GM04504 (cell line): ENCODE measurements around the gene CALML5.

Experiments
- DNase-seq: peaks from one replicate; pipeline ENCODE4 v3.0.0-alpha.2; 2012; ENCODE audit warnings: low read depth

The CALML5 gene

DNA sequence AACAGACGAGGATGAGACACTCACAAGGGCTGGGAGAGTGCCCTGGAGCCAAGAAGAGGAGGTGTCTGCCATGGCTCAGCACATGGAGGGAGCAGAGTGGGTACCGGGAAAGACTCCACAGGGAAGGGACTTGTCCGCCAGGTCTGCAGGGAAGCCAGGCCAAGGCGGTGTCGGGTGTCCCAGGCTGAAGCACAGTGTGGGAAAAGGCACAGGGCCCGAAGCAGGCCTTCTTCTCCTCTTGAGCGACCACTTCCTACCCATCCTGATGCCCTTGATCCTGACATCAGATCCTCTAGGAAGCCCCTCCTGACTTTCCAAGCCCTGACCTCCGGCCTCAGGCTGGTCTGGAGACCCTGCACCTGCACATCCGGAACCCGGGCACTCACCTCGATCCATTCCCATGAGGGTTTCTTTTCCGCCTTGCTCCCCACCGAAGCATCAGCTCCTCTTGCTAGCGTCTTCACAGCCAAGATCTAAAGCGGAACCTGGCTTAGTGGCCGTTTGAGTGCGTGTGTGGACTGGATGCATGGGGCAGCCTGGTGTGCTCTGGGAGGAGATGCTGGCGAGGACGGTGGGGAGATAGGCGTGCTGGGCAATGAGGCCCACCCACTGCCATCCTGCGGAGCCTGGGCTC lies 33.8 kb upstream of the CALML5 start:
- no peak for DNase-seq

- no peak for DNase-seq
Observed at GRCh38 chr10:5532618-5533097, 33.3 kb upstream of the CALML5 start.

DNA sequence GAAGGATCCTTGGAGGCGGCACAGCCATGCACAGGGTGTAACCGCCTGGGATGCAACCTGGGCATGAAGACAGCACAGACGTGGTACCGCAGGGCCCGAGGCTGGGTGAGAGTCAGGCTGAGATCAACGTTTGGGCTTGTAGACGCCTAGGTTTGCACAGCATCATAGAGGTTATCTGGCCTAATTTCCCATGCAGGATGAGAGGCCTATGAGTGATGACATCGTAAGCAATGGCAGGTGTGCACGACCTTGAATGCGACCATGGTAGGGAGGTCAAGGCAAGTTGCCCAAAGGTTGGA lies 32.9 kb upstream of the CALML5 start:
- DNase-seq: no peak

- DNase-seq: no peak
Observed at GRCh38 chr10:5531558-5532306, 32.4 kb upstream of the CALML5 start.

DNA sequence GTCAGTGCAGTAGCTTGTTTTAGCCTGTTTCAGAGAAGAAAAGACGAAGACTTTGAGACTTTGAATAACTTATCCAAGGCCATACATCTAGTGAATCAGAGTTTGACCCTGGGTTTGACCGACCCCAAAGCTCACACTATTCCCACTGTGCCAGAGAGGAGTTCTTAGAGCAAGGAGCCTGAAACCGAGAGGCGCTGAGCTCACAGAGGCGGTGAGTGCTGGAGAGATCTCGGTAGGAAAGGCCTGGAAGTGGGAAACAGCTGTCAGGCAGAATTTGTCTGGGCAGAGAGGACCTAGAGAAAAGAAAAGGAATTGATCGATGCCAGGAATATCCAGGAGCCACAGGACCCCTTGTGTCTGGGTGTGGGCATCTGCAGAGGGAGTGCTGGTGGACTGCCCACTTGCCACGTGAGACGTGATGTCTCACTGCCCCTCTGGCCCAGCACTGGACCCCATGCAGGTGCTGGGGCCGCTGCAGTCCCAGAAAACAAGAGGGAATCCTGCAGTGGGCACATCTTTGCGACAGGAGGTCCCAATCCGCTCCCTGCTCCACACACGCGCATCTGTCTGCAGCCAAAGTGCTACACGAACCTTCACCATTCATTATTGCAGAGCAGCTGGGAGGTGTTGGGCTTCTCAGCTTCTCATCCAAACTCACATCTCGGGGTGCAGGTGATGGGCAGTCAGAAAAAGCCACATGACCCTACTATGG lies 31.6 kb upstream of the CALML5 start:
- no peak for DNase-seq

DNA sequence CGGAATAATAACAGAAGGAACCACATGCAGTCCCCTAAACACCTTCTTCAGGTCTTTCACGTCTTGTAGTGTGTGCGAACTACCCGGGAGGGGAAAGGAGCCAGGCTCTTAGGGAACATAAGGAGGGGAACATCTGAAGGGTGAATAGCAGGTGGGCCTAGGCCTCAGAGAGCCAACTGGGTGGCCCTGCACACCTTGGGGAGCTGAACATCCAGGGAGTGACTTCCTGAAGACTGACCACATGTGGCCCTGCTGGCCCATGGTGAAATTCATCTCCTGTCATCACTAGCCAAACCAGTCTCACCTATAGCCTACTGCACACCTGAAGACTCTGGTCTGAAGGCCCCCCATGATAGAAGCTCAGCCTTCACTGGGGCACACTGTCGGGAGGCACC lies 31.0 kb upstream of the CALML5 start:
- no peak for DNase-seq

- no peak for DNase-seq
Observed at GRCh38 chr10:5529702-5530411, 30.5 kb upstream of the CALML5 start.

DNA sequence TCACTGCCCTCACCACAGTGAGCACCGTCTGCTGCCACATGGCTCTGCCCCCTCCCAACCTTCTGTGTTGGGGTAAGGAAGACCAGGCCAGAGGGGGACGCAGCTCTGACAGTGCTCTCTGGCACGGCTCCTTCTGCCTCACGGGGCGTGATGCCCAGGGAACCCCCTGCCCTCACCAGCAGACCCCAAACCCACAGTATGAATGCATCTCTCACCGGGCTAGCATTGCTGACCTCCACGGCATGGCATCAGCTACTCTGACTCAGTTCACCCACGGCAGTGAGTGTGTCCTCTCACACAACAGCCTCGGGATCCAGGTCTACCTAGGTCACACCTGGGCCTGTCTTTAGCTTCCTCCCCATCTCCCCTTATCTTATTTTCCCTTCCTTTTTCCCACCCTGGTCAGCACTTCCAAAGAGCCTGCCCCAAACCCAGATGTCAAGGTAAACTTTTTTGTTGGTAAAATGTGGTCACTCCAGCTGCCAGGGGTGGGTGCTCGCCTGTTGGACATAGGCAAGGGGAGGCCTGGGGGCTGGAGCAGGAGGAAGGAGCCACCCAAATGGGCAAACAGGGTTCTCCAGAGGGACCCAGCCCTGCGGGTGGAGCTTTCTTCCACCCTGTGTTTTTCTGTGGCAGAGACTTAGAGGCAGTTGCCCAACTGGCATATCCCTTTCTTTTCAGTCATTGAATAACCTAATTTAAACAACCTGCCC lies 29.8 kb upstream of the CALML5 start:
- DNase-seq: no peak

- DNase-seq: no peak
Observed at GRCh38 chr10:5527332-5528200, 28.2 kb upstream of the CALML5 start.

GRCh38 chr10:5526691-5527331 lies 27.4 kb upstream of the CALML5 start:
- no peak for DNase-seq

- no peak for DNase-seq
Observed at GRCh38 chr10:5525561-5526341, 26.4 kb upstream of the CALML5 start.

DNA sequence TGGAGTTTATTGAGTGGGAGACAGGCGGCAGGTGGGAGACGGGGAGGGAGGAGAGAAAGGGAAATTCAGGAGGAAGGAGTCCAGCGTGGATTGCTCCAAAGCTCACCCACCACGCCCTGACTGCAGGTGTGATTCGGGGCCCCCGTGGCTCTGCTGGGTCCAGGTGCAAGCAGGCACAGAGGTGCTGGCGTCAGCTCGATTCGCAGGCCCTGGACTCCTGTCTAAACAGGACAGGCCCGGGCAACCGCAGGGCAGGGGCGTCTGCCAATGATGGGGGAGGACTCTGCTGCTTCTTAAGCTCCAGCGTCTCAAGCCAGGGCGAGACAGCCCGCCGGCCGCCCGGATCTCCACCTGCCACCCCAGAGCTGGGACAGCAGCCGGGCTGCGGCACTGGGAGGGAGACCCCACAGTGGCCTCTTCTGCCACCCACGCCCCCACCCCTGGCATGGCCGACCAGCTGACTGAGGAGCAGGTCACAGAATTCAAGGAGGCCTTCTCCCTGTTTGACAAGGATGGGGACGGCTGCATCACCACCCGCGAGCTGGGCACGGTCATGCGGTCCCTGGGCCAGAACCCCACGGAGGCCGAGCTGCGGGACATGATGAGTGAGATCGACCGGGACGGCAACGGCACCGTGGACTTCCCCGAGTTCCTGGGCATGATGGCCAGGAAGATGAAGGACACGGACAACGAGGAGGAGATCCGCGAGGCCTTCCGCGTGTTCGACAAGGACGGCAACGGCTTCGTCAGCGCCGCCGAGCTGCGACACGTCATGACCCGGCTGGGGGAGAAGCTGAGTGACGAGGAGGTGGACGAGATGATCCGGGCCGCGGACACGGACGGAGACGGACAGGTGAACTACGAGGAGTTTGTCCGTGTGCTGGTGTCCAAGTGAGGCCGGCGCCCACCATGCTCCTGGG lies 25.5 kb upstream of the CALML5 start, which contains the start of gene CALML3:
Gene CALML3 (plus strand): TSS at position 321 of the 920 bp plus-strand sequence. CDS start 125 bp downstream, at position 446.
- no peak for DNase-seq

DNA sequence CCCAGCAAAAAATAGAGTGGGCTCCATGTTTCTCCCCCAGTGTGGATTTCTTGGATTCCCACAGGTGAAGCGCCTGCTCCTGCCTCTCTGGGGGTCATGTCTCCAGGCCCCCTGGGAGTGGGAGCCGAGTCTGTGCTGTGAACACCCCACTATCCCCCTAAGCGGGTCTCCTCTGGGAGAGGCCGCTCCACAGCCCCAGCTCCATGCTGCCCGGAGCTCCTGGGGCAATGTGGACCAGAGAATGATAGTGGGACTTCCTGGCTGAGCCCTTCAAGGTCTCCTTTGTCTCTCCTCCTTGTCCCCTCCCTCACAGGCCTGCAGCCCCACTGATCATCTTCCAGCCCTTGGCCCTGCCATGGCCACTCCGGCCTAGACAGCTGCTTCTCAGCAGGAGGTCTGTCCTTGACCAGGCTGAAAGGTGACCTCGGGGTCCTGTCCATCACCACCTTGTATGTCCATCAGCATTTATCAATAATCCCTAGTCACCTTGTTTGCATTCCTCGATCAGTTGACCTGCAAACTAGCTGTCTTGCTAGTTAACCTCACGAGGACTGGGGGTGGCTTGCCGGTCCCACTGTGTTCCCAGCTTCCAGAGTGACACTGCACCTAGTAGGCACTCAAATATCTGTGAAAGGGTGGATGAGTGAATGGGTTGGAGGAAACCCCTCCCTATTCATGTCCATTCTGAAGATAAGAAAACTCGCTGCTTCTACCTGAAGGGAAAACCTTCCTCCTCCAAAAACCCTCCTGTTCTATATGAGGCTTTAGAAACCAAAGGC lies 24.6 kb upstream of the CALML5 start:
- no peak for DNase-seq

DNA sequence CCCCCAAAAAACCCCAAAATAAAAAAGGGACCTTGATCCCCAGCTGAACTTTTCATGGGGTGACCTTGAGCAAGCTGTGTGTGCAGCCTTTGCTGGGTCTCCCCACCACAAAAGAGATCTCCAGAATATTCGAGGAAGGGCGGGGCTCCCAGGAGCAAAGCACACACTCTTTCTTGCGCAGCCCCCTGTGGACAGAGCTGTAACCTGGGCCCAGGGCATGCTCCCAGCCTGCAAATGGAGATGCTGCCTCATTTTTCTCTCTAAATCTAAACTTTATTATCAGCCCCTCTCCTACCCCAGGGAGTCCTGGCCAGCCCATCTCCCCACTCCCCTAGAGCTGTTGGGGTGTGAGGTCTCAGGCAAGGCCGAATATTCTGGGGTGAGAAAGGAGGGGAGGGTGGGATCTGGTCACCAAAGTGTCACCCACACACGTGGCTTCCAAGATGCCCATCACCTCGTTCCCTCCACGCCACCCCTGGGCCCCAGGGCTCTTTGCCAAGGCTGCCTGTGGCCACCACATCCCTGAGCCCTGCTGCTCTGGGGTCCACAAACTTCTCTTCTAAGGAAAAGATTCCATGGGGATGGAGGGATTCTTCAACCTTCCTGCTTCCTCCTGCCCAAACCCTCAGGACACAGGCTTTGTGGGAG lies 23.7 kb upstream of the CALML5 start:
- DNase-seq: no peak

- DNase-seq: no peak
Observed at GRCh38 chr10:5519054-5519453, 19.7 kb upstream of the CALML5 start.

GRCh38 chr10:5518143-5518542 lies 18.8 kb upstream of the CALML5 start:
- no peak for DNase-seq

DNA sequence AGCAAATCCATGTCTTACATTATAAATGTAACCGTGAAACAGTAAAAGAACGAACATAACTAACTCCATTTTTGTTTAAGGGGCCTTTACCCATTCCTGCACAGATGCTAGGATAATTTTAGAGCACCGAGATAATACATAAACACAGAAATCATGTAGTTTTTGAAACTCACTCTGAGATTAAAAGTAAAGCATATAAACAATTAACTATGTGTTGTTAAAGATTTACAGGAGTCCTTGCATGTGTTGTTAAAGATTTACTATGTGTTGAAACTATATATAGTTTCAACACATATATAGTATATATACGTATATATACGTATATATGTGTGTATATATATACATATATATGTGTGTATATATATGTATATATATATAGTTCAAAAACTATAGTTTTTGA lies 18.2 kb upstream of the CALML5 start:
- no peak for DNase-seq
